Gastrocnemius medialis (tissue), 4 donors: ENCODE measurements around the gene CTAGE4. TPM values are rescaled to one million over a fixed set of nuclear protein-coding genes. Genes with fewer than 3 reads are reported as not detected.
"Not testable (repeated sequence)": the region's sequence is repeated elsewhere in the genome, so short reads cannot be mapped to it uniquely, and the experiment has no call there.

Source experiments
- ATAC-seq, 2 donors: fragments of 150-250 bp; one replicate each; pipeline ENCODE4 v1.9.1; 2016
- DNase-seq, 2 donors: peaks; one replicate each; pipeline ENCODE4 v3.0.0-alpha.2; 2019
- H3K27ac ChIP-seq, 4 donors: fragments of 200-600 bp; sonication (generic); 1 replicate in 1 of 4; 2 replicates in 3 of 4; pipeline ENCODE4 v1.5.1; 2016 to 2018; ENCODE audit warnings: mild to moderate bottlenecking in 2 of 4, moderate library complexity in 1 of 4
- H3K27me3 ChIP-seq, 3 donors: fragments of 200-600 bp; sonication (generic) in 2 of 3; 1 replicate in 1 of 3; 2 replicates in 2 of 3; pipeline versions ENCODE4 v1.5.1 to v1.6.0; 2016 to 2019; ENCODE audit warnings: mild to moderate bottlenecking in 1 of 3, moderate library complexity in 1 of 3
- H3K36me3 ChIP-seq, 2 donors: fragments of 200-600 bp; sonication (generic) in 1 of 2; one replicate each; pipeline ENCODE4 v1.5.1; 2017 to 2018
- H3K4me1 ChIP-seq, 2 donors: fragments of 200-600 bp; sonication (generic) in 1 of 2; one replicate each; pipeline ENCODE4 v1.5.1; 2016 to 2017; ENCODE audit warnings: mild to moderate bottlenecking in 2 of 2
- H3K4me3 ChIP-seq, 4 donors: fragments of 200-600 bp; sonication (generic) in 3 of 4; 1 replicate in 1 of 4; 2 replicates in 3 of 4; pipeline ENCODE4 v1.5.1; 2016 to 2019; ENCODE audit warnings: mild to moderate bottlenecking in 2 of 4
- H3K9me3 ChIP-seq, 3 donors: fragments of 200-600 bp; sonication (generic) in 2 of 3; 1 replicate in 1 of 3; 2 replicates in 2 of 3; pipeline ENCODE4 v1.5.1; 2016 to 2019
- POLR2A ChIP-seq, 2 donors: fragments of 450-650 bp; IDR thresholded peaks; one replicate each; pipeline ENCODE4 v1.6.1; 2017; ENCODE audit warnings: antibody characterized with exemption in 2 of 2, mild to moderate bottlenecking in 2 of 2, moderate library complexity in 2 of 2
- in situ Hi-C, 4 donors: fragments of 200-750 bp; cut with MboI; loops; one replicate each; pipeline versions ENCODE4 v1.15.0 to v1.8.0; 2017; ENCODE audit warnings: low sequenced_read_pairs in 4 of 4
- intact Hi-C: fragments of 100-400 bp; cut with DNase I; formaldehyde crosslinking; loops from one replicate; pipeline ENCODE4 v1.15.1; 2023; ENCODE audit warnings: low total_unique reads
- total RNA-seq, 4 donors: library from RNA; depleted of rRNA; stranded (reverse); fragments of >200 nt; gene quantifications; one replicate each; pipeline versions ENCODE4 v1.1.0 to v1.2.3, GENCODE V29; 2016
- TF ChIP-seq, protein P1 (sequence below), 5 experiments: fragments of 450-650 bp in 3 of 5; fragments of 200-600 bp in 2 of 5; sonication (generic) in 2 of 5; IDR thresholded peaks in 4 of 5; conservative IDR thresholded peaks in 1 of 5; 1 replicate in 4 of 5; 2 replicates in 1 of 5; pipeline ENCODE4 v1.5.1; 2016 to 2019; ENCODE audit warnings: antibody characterized with exemption in 5 of 5, mild to moderate bottlenecking in 3 of 5, moderate library complexity in 3 of 5

Gene CTAGE4
- total RNA-seq, 4 donors from 2014 or later: not detected

DNA sequence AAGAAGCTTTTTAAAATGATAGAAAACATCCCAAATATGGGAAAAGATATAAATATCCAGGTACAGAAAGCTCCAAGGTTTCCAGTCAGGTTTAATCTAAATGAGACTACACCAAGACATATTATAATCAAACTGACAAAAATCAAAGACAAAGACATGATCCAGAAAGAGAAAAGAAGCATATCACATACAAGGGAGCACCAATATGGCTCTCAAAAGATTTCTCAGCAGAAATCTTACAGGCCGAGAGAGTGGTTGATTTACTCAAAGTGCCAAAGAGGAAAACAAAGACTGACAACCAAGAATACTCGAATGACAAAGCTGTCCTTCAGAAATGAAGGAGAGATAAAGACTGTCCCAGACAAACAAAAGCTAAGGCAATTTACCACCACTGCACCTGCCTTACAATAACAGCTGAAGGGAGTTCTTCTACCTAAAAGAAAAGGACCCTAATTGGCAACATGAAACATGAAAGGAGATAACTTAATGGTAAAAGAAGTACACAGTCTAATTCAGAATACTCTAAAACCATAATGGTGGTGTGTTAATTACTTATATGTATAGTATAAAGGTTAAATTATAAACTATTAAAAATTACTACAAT, 34.9 kb upstream of the CTAGE4 start:
- H3K4me1 ChIP-seq: no peaks in the 10 kb centered on the region
- H3K9me3 ChIP-seq: no peaks in the 10 kb centered on the region
- intact Hi-C loops (no loop called here), in situ Hi-C loops (no loop called here)
- TF ChIP-seq, protein P1, sequence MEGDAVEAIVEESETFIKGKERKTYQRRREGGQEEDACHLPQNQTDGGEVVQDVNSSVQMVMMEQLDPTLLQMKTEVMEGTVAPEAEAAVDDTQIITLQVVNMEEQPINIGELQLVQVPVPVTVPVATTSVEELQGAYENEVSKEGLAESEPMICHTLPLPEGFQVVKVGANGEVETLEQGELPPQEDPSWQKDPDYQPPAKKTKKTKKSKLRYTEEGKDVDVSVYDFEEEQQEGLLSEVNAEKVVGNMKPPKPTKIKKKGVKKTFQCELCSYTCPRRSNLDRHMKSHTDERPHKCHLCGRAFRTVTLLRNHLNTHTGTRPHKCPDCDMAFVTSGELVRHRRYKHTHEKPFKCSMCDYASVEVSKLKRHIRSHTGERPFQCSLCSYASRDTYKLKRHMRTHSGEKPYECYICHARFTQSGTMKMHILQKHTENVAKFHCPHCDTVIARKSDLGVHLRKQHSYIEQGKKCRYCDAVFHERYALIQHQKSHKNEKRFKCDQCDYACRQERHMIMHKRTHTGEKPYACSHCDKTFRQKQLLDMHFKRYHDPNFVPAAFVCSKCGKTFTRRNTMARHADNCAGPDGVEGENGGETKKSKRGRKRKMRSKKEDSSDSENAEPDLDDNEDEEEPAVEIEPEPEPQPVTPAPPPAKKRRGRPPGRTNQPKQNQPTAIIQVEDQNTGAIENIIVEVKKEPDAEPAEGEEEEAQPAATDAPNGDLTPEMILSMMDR (IDR thresholded peaks at IDR 0.05 in 4 of 5, conservative IDR thresholded peaks at IDR 0.05 in 1 of 5): no peak
- no peak for TF ChIP-seq POLR2A (IDR thresholded peaks at IDR 0.05)
- no peaks in the 10 kb centered on the region for H3K27me3 ChIP-seq
- H3K36me3 ChIP-seq: no peaks in the 10 kb centered on the region
- DNase-seq (no peak), ATAC-seq (no peak)
- no peak overlapping the region for H3K4me3 ChIP-seq
- no peak overlapping the region for H3K27ac ChIP-seq

DNA sequence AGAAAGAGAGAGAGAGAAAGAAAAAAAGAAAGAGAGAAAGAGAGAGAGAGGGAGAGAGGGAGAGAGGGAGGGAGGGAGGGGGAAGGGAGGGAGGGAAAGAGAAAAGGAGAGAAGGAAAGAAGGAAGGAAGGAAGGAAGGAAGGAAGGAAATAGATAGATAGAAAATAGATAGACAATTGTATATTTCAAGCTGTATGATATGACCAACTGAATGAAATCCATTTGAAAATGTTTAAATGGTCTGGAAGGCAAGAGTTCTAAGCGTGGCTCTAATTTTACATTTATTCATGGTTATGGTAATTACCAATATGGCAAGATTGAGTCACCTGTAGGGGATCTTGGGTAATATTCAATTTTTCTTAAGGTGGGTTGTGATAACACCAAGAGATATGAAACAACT, 24.4 kb upstream of the CTAGE4 start:
- no peaks in the 10 kb centered on the region for H3K27me3 ChIP-seq
- in situ Hi-C loops: loop anchor here in 1 of 4 donors (25.0 kb wide), 1 partner anchor 228 kb away; no protein-coding TSS in a partner anchor
- intact Hi-C loops: no loop called here

DNA sequence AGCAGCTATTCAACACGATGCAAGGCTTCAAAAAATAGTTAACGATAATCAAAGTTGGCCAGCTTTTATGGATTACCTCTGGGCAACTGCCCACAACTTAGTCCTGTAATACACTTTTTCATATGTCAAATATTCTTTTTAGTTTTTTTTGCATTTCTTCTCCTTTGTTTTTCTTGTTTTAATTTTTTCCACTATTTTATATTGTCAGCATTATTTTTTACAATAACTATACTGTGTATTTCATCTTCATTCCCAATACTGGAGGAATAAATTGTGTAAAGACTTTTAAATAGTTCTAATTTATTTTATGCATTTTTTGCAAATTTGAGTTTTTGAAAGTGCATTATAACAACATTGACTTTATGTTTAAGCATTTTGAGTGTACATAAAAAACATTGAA, 18.5 kb upstream of the CTAGE4 start:
- no peak for TF ChIP-seq POLR2A (IDR thresholded peaks at IDR 0.05)
- TF ChIP-seq, protein P1 (IDR thresholded peaks at IDR 0.05 in 4 of 5, conservative IDR thresholded peaks at IDR 0.05 in 1 of 5): no peak
- no peak for ATAC-seq
- in situ Hi-C loops (loop anchor here in 1 of 4 donors (25.0 kb wide), 1 partner anchor 223 kb away; no protein-coding TSS in a partner anchor), intact Hi-C loops (no loop called here)
- DNase-seq: no peak
- no peak overlapping the region for H3K4me3 ChIP-seq
- no peaks in the 10 kb centered on the region for H3K36me3 ChIP-seq
- no peak overlapping the region for H3K27ac ChIP-seq
- H3K4me1 ChIP-seq: no peaks in the 10 kb centered on the region
- no peaks in the 10 kb centered on the region for H3K27me3 ChIP-seq
- H3K9me3 ChIP-seq: no peaks in the 10 kb centered on the region

More for the DNA sequence above, 24.4 kb upstream of the CTAGE4 start:
- TF ChIP-seq POLR2A (IDR thresholded peaks at IDR 0.05): no peak
- TF ChIP-seq, protein P1 (IDR thresholded peaks at IDR 0.05 in 4 of 5, conservative IDR thresholded peaks at IDR 0.05 in 1 of 5): no peak
- ATAC-seq (no peak), DNase-seq (no peak)
- no peaks in the 10 kb centered on the region for H3K4me1 ChIP-seq
- no peak overlapping the region for H3K4me3 ChIP-seq
- no peaks in the 10 kb centered on the region for H3K9me3 ChIP-seq
- H3K36me3 ChIP-seq: no peaks in the 10 kb centered on the region
- H3K27ac ChIP-seq: no peak overlapping the region

DNA sequence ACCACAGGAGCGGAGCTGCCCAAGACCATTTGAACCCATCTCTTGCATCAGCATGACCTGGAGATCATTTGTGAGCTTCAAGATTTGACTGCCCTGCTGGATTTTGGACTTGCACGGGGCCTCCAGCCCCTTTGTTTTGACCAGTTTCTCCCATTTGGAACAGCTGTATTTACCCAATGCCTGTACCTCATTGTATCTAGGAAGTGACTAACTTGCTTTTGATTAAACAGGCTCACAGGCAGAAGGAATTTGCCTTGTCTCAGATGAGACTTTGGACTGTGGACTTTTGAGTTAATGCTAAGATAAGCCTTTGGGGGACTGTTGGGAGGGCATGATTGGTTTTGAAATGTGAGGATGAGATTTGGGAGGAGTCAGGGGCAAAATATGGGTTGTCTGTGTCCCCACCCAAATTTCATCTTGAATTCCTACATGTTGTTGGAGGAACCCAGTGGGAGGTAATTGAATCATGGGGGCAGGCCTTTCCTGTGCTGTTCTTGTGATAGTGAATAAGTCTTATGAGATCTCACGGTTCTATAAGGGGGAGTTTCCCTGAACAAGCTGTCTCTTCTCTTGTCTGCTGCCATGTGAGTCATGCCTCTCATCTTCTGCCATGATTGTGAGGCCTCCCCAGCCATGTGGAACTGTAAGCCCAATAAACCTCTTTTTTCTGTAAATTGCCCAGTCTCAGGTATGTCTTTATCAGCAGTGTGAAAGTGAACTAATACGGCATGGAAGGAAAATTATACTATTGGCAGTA, 11.5 kb upstream of the CTAGE4 start:
- H3K27ac ChIP-seq, H3K4me3 ChIP-seq, H3K27me3 ChIP-seq, H3K4me1 ChIP-seq, intact Hi-C loops, H3K36me3 ChIP-seq, ATAC-seq, H3K9me3 ChIP-seq, DNase-seq: not testable (repeated sequence)
- in situ Hi-C loops: loop anchor here in 1 of 4 donors (25.0 kb wide), 1 partner anchor 216 kb away; no protein-coding TSS in a partner anchor

DNA sequence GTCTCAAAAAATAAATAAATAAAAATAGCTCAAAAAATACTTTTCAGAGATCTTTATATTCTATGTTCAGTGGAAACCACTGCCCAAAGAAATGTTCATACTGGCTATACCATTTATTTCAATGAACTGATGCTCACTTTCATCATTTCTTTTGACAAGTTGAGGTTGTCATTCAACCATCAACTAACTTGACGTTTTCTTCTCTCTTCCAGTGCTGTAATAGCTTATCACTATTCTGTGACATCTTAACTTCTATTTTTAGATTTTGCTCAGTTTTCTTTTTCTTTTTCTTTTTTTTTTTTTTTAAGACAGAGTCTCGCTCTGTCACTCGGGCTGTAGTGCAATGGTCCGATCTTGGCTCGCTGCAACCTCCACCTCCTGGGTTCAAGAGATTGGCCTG, 8.7 kb upstream of the CTAGE4 start:
- DNase-seq: no peak
- Histone ChIP-seq H3K4me3 (no peak overlapping the region), H3K4me1 (no peaks in the 10 kb centered on the region), H3K27ac (no peak overlapping the region), H3K9me3 (no peaks in the 10 kb centered on the region), H3K36me3 (no peaks in the 10 kb centered on the region), H3K27me3 (no peaks in the 10 kb centered on the region)
- in situ Hi-C loops: loop anchor here in 1 of 4 donors (25.0 kb wide), 1 partner anchor 213 kb away; no protein-coding TSS in a partner anchor
- intact Hi-C loops: no loop called here
- ATAC-seq: no peak
- TF ChIP-seq POLR2A (IDR thresholded peaks at IDR 0.05): no peak
- TF ChIP-seq, protein P1 (IDR thresholded peaks at IDR 0.05 in 4 of 5, conservative IDR thresholded peaks at IDR 0.05 in 1 of 5): no peak
